IMR-90 (cell line): Measurements from ENCODE around the gene EDNRB. TPM values are rescaled to one million over a fixed set of nuclear protein-coding genes. Genes with fewer than 3 reads are reported as not detected.

Experiments
- ATAC-seq: fragments of 200-7000 bp; cut with Tn5 transposase; 2 replicates; pipeline ENCODE4 v1.9.1; 2020; ENCODE audit warnings: low read depth, mild to moderate bottlenecking, moderate library complexity
- BruUV-seq: library from RNA; stranded (reverse); fragments of 400-500 nt; replicated peaks from 2 replicates; lab custom pipeline; 2021; lab: Mats Ljungman, UMichigan
- CTCF ChIA-PET: fragments of 300-600 bp; formaldehyde crosslinking; extraction: SDS; loops from one replicate; lab custom pipeline; 2021; ENCODE audit warnings: antibody characterized with exemption; lab: Yijun Ruan, JAX
- POLR2A ChIA-PET: fragments of 300-600 bp; sonication (Branson Sonifier 250); formaldehyde crosslinking; loops from one replicate; lab custom pipeline; 2022; ENCODE audit warnings: antibody characterized with exemption; ENCODE audit not compliant: unreplicated experiment; lab: Charles Lee
- DNase-seq: peaks from one replicate; pipeline ENCODE4 v3.0.0; 2013
- H2AFZ ChIP-seq: replicated peaks from 2 replicates; pipeline ENCODE3; 2013; ENCODE audit warnings: low read length, mild to moderate bottlenecking; ENCODE audit not compliant: poor library complexity
- H2AK5ac ChIP-seq: 2 replicates; pipeline ENCODE4 v1.6.1; 2013; ENCODE audit warnings: low read depth, low read length, inconsistent platforms
- H2AK9ac ChIP-seq: replicated peaks from 2 replicates; pipeline ENCODE3; 2013; ENCODE audit warnings: mild to moderate bottlenecking, low read depth, low read length, moderate library complexity; ENCODE audit not compliant: poor library complexity
- H2BK120ac ChIP-seq: 2 replicates; pipeline ENCODE4 v1.6.1; 2013; ENCODE audit warnings: low read depth, low read length, inconsistent platforms
- H2BK15ac ChIP-seq: 3 replicates; pipeline ENCODE4 v1.6.1; 2013; ENCODE audit warnings: low read depth, low read length, inconsistent platforms
- H2BK20ac ChIP-seq: 2 replicates; pipeline ENCODE4 v1.6.1; 2013; ENCODE audit warnings: low read depth, mild to moderate bottlenecking, inconsistent platforms, low read length, moderate library complexity
- H2BK5ac ChIP-seq: 2 replicates; pipeline ENCODE4 v1.6.1; 2013; ENCODE audit warnings: mild to moderate bottlenecking, low read depth, low read length, inconsistent platforms; ENCODE audit not compliant: poor library complexity, severe bottlenecking
- H3K14ac ChIP-seq: replicated peaks from 2 replicates; pipeline ENCODE4 v1.6.1; 2013; ENCODE audit warnings: low read depth, low read length, inconsistent platforms
- H3K18ac ChIP-seq: 2 replicates; pipeline ENCODE4 v1.6.1; 2013; ENCODE audit warnings: low read depth, low read length, control low read depth
- H3K23ac ChIP-seq: 2 replicates; pipeline ENCODE4 v1.6.1; 2013; ENCODE audit warnings: low read depth, low read length, inconsistent platforms
- H3K27ac ChIP-seq: 2 replicates; pipeline ENCODE4 v1.5.1; 2013; ENCODE audit warnings: mild to moderate bottlenecking, control low read depth, low read length; ENCODE audit not compliant: insufficient read depth
- H3K27me3 ChIP-seq: 2 replicates; pipeline ENCODE4 v1.6.1; 2013; ENCODE audit warnings: low read length; ENCODE audit not compliant: control insufficient read depth, insufficient read depth
- H3K36me3 ChIP-seq: 2 replicates; pipeline ENCODE4 v1.6.1; 2013; ENCODE audit warnings: low read length, mixed read lengths; ENCODE audit not compliant: control insufficient read depth, insufficient read depth
- H3K4ac ChIP-seq: 2 replicates; pipeline ENCODE4 v1.6.1; 2013; ENCODE audit warnings: low read depth, low read length, inconsistent platforms
- H3K4me1 ChIP-seq: 2 replicates; pipeline ENCODE4 v1.6.1; 2013; ENCODE audit warnings: low read length, mixed read lengths; ENCODE audit not compliant: control insufficient read depth, insufficient read depth
- H3K4me2 ChIP-seq: 2 replicates; pipeline ENCODE4 v1.6.1; 2013; ENCODE audit warnings: low read depth, mild to moderate bottlenecking, control low read depth, low read length, moderate library complexity
- H3K4me3 ChIP-seq: 2 replicates; pipeline ENCODE4 v1.5.1; 2013; ENCODE audit warnings: low read depth, mild to moderate bottlenecking, control low read depth, low read length, moderate library complexity; ENCODE audit not compliant: insufficient read depth
- H3K56ac ChIP-seq: 2 replicates; pipeline ENCODE4 v1.6.1; 2013; ENCODE audit warnings: low read length, inconsistent platforms; ENCODE audit not compliant: insufficient read depth; ENCODE audit errors: extremely low read depth
- H3K79me1 ChIP-seq, 2 experiments: 2 replicates each; pipeline ENCODE4 v1.6.1; 2013; ENCODE audit warnings: low read length in 2 of 2, inconsistent platforms in 1 of 2, low read depth in 1 of 2
- H3K9ac ChIP-seq: 2 replicates; pipeline ENCODE4 v1.6.1; 2013; ENCODE audit warnings: low read depth, low read length, control low read depth
- H3K9me1 ChIP-seq: 2 replicates; pipeline ENCODE4 v1.6.1; 2013; ENCODE audit warnings: low read length, inconsistent platforms; ENCODE audit not compliant: insufficient read depth
- H3K9me3 ChIP-seq: 2 replicates; pipeline ENCODE4 v1.6.1; 2013; ENCODE audit warnings: low read length; ENCODE audit not compliant: control insufficient read depth, insufficient read depth
- H4K20me1 ChIP-seq: 2 replicates; pipeline ENCODE4 v1.6.1; 2013; ENCODE audit warnings: low read length, inconsistent platforms; ENCODE audit not compliant: insufficient read depth
- H4K5ac ChIP-seq: 2 replicates; pipeline ENCODE4 v1.6.1; 2013; ENCODE audit warnings: mild to moderate bottlenecking, low read depth, low read length, control low read depth
- H4K8ac ChIP-seq, 2 experiments: 2 replicates each; pipeline ENCODE4 v1.6.1; 2013; ENCODE audit warnings: low read depth in 2 of 2, low read length in 2 of 2, control low read depth in 1 of 2, inconsistent platforms in 1 of 2
- H4K91ac ChIP-seq: 2 replicates; pipeline ENCODE4 v1.6.1; 2013; ENCODE audit warnings: low read depth, low read length, inconsistent platforms; ENCODE audit not compliant: insufficient read depth
- MAFK ChIP-seq: IDR thresholded peaks from 2 replicates; pipeline ENCODE4 v1.6.1; 2012; ENCODE audit warnings: low read depth, low read length, improper control_type of control experiment
- MAZ ChIP-seq: IDR thresholded peaks from 2 replicates; pipeline ENCODE4 v1.6.1; 2012; ENCODE audit warnings: low read depth, mild to moderate bottlenecking, low read length, improper control_type of control experiment, moderate library complexity, borderline replicate concordance
- MXI1 ChIP-seq: IDR thresholded peaks from 2 replicates; pipeline ENCODE4 v1.6.1; 2012; ENCODE audit warnings: low read depth, mild to moderate bottlenecking, low read length, moderate library complexity, borderline replicate concordance
- WGBS, 2 experiments: methylation state at CpG; one replicate each; pipeline versions ENCODE4 v1.1.5 to v1.1.7; 2013; ENCODE audit warnings: missing lambda C conversion rate in 2 of 2; ENCODE audit not compliant: insufficient read length in 1 of 2; ENCODE audit errors: extremely low coverage in 2 of 2; 5-methylcytosine and 5-hydroxymethylcytosine counted together
- dilution Hi-C: fragments of 300-500 bp; cut with HindIII; formaldehyde crosslinking; loops from one replicate; pipeline ENCODE4 v1.14.3; 2018; ENCODE audit warnings: low sequenced_read_pairs; ENCODE audit not compliant: unreplicated experiment
- in situ Hi-C: fragments of 300-500 bp; cut with MboI; formaldehyde crosslinking; loops from 3 replicates; pipeline ENCODE4 v1.14.3; 2019; ENCODE audit warnings: low sequenced_read_pairs, inconsistent platforms, mixed read lengths
- intact Hi-C: fragments of 100-400 bp; cut with micrococcal nuclease; formaldehyde crosslinking; loops from 2 replicates; pipeline ENCODE4 v1.10.0; 2022
- polyA plus RNA-seq, 3 experiments: library from polyadenylated mRNA; depleted of rRNA; stranded (reverse); fragments of >200 nt; gene quantifications; 2 replicates each; pipeline ENCODE4 v1.2.3, GENCODE V29; 2012; ENCODE audit warnings: low replicate concordance in 1 of 3
- total RNA-seq: library from RNA; depleted of rRNA; stranded (reverse); fragments of >200 nt; gene quantifications from 2 replicates; pipeline ENCODE4 v1.2.3, GENCODE V29; 2012
- TF ChIP-seq, protein P1 (sequence below): fragments of 150-350 bp; IDR thresholded peaks from 2 replicates; pipeline ENCODE4 v1.6.1; 2016; ENCODE audit warnings: low read depth, mild to moderate bottlenecking, low read length, moderate library complexity, borderline replicate concordance

EDNRB gene
- total and polyA plus RNA-seq, 2 of the 4 experiments (the other 2 are of a cell fraction): under 0.01 to 0.09 TPM

DNA sequence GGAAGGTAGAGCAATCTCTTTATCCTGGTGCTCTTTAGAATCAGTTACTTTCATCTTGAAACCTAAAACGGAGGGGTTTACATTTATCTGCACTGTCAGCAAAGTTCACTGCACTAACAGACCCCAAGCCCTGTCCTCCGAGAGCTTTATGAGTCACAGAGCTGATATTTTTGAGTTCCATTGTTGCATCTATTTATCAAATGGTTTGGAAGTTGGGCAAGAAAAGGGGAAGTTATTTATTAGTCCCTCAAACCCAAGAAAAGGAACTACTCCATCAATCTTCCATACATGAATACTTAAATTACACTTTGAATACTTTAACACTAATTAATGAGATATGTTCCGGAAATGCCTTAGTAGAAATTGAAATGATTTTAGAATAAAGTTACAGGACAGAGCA lies 55.5 kb downstream of the EDNRB start:
- H3K9me3 ChIP-seq: peaks cover 3% of the 10 kb centered on the region; the same call in 1 of the 2 replicates
- H3K4me3 ChIP-seq: no peak overlapping the region
- peaks cover 2% of the 10 kb centered on the region for H3K9me1 ChIP-seq
- no peaks in the 10 kb centered on the region; the same call in 1 of the 2 replicates for H3K36me3 ChIP-seq
- H3K9ac ChIP-seq: no peak overlapping the region
- no peaks in the 10 kb centered on the region for H4K20me1 ChIP-seq
- H2AFZ ChIP-seq: no peak overlapping the region
- peak overlapping the region in 1 of 2 experiments; percentile 42; a peak in 1 of 4 replicates for H4K8ac ChIP-seq
- TF ChIP-seq, protein P1, sequence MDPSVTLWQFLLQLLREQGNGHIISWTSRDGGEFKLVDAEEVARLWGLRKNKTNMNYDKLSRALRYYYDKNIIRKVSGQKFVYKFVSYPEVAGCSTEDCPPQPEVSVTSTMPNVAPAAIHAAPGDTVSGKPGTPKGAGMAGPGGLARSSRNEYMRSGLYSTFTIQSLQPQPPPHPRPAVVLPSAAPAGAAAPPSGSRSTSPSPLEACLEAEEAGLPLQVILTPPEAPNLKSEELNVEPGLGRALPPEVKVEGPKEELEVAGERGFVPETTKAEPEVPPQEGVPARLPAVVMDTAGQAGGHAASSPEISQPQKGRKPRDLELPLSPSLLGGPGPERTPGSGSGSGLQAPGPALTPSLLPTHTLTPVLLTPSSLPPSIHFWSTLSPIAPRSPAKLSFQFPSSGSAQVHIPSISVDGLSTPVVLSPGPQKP: no peak
- TF ChIP-seq MAZ (no peak), MAFK (peak; percentile 88), MXI1 (no peak)
- H3K18ac ChIP-seq: peak overlapping the region; percentile 88
- no peak overlapping the region for H3K14ac ChIP-seq
- H3K4ac ChIP-seq: 0 out of 2 replicates have a peak overlapping the region, but pooled peaks have one; percentile 41
- H4K5ac ChIP-seq: peak overlapping the region; percentile 59; the same call in 1 of the 2 replicates
- ATAC-seq (no peak), DNase-seq (no peak)
- dilution Hi-C loops (no loop called here), intact Hi-C loops (loop anchor here (5.0 kb wide), 1 partner anchor 54 kb away; the partner anchor contains the start of gene EDNRB), in situ Hi-C loops (no loop called here)
- BruUV-seq: no TSS peak
- ChIA-PET POLR2A (no interaction called here), CTCF (no interaction called here)
- H2BK20ac ChIP-seq: peak overlapping the region; percentile 18; the same call in 1 of the 2 replicates
- H3K4me2 ChIP-seq: no peak overlapping the region
- peak overlapping the region; percentile 19; the same call in 1 of the 2 replicates for H4K91ac ChIP-seq
- H2AK5ac ChIP-seq: no peak overlapping the region
- H2AK9ac ChIP-seq: no peak overlapping the region
- H3K27me3 ChIP-seq: no peaks in the 10 kb centered on the region
- H3K27ac ChIP-seq: no peak overlapping the region
- H3K56ac ChIP-seq: no peak overlapping the region
- H2BK120ac ChIP-seq: peak overlapping the region; percentile 77
- no peak overlapping the region for H2BK5ac ChIP-seq
- no CpG with 5 or more reads among the region's 3 CpGs for WGBS, 2 experiments
- H3K23ac ChIP-seq: no peak overlapping the region
- H3K4me1 ChIP-seq: peaks cover 11% of the 10 kb centered on the region
- no peak overlapping the region for H2BK15ac ChIP-seq
- H3K79me1 ChIP-seq: no peaks in the 10 kb centered on the region
